Measurements from ENCODE around the gene FBXO48. TPM values are rescaled to one million over a fixed set of nuclear protein-coding genes. Genes with fewer than 3 reads are reported as not detected.

The FBXO48 gene
- total RNA-seq, 1 donor from 2014 or later: 0.81 TPM

DNA sequence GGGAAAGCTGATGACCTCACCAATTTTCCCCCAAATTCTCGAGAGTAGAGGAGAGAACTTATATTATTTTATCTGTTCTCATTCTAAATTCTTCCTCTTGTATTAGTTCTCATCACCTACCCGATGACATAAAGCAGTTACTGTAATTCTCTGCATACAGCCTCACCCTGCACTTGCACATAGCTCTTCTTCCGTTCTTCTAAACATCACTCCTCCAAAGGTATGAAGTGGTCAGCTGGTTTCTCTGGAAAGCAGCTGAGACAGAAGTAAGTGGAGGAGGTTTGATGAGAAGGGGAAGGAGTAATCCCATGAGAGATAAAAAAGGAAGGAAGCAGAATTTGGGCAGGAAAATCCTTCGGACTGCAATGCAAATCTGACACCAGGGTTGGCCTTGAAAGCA lies 39.0 kb downstream of the FBXO48 start:
- H3K27me3 Mint-ChIP-seq (ENCODE audit: unreplicated experiment): no peaks in the 10 kb centered on the region
- no peak for DNase-seq
- no peak overlapping the region for H3K4me3 Mint-ChIP-seq (ENCODE audit: unreplicated experiment)
- TF ChIP-seq, protein P1, sequence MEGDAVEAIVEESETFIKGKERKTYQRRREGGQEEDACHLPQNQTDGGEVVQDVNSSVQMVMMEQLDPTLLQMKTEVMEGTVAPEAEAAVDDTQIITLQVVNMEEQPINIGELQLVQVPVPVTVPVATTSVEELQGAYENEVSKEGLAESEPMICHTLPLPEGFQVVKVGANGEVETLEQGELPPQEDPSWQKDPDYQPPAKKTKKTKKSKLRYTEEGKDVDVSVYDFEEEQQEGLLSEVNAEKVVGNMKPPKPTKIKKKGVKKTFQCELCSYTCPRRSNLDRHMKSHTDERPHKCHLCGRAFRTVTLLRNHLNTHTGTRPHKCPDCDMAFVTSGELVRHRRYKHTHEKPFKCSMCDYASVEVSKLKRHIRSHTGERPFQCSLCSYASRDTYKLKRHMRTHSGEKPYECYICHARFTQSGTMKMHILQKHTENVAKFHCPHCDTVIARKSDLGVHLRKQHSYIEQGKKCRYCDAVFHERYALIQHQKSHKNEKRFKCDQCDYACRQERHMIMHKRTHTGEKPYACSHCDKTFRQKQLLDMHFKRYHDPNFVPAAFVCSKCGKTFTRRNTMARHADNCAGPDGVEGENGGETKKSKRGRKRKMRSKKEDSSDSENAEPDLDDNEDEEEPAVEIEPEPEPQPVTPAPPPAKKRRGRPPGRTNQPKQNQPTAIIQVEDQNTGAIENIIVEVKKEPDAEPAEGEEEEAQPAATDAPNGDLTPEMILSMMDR (IDR thresholded peaks at IDR 0.05; ENCODE audit: partially characterized antibody, unreplicated experiment): no peak
- no peaks in the 10 kb centered on the region for H3K36me3 Mint-ChIP-seq (ENCODE audit: unreplicated experiment)
- H3K4me1 Mint-ChIP-seq (ENCODE audit: low read depth, unreplicated experiment): no peaks in the 10 kb centered on the region
- H3K9me3 Mint-ChIP-seq (ENCODE audit: unreplicated experiment): no peaks in the 10 kb centered on the region
- no peak overlapping the region for H3K27ac Mint-ChIP-seq (ENCODE audit: unreplicated experiment)

DNA sequence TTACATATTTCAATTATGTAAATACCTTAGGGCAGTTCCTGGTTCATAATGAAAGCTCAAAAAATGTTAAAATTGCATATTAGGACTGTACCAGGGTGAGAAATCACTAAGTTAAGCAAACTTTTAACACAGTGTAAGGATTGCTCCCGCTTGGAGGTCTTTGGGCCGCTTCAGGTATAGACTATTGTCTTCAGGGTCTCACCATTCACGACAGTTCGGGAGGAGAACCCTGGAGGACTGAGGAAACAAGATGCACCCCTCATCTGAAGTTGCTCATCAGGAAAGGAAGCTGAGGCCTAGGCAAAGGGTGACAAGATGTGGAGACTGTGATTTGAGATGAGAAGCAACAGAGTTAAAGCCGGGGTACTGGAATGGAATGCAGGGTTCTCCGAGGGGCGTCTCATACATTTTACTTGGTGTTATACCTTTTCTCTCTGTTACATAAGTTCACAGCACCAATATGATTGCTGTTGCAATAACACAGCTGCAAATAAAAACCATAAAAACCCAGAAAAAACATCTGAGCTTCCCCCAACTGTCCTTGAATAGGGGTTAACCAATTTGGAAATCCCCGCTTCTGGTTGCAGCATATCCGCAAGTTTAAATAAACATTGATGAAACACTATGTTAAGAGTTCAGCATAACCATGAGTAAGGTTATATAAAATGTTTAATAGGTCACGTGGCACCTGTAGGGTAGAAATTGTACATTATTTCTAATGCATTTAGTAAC lies 40.1 kb downstream of the FBXO48 start:
- TF ChIP-seq, protein P1 (IDR thresholded peaks at IDR 0.05; ENCODE audit: partially characterized antibody, unreplicated experiment): no peak
- Mint-ChIP-seq H3K27me3 (ENCODE audit: unreplicated experiment) (no peaks in the 10 kb centered on the region), H3K9me3 (ENCODE audit: unreplicated experiment) (no peaks in the 10 kb centered on the region), H3K36me3 (ENCODE audit: unreplicated experiment) (no peaks in the 10 kb centered on the region), H3K27ac (ENCODE audit: unreplicated experiment) (no peak overlapping the region), H3K4me1 (ENCODE audit: low read depth, unreplicated experiment) (no peaks in the 10 kb centered on the region), H3K4me3 (ENCODE audit: unreplicated experiment) (no peak overlapping the region)
- DNase-seq: no peak

DNA sequence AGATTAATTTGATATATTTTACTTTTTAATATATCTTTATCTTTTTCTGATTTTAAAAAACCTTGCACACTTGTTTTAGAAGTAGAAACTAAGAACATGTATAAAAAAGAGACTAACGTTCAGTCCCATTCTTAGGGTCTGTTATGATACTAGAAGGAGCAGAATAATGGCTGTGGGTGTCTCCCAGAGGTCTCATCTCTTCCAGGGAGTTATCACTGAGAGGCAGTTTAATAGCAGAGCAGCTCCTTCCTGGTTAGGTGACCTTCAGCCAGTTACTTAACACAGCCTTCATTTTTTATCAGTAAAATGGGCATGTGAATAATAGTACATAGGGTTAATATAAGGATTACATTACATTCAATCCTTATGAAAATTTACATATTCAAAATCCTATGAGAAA lies 40.6 kb downstream of the FBXO48 start:
- Mint-ChIP-seq H3K4me1 (ENCODE audit: low read depth, unreplicated experiment) (no peaks in the 10 kb centered on the region), H3K4me3 (ENCODE audit: unreplicated experiment) (no peak overlapping the region), H3K9me3 (ENCODE audit: unreplicated experiment) (no peaks in the 10 kb centered on the region), H3K36me3 (ENCODE audit: unreplicated experiment) (no peaks in the 10 kb centered on the region), H3K27me3 (ENCODE audit: unreplicated experiment) (no peaks in the 10 kb centered on the region), H3K27ac (ENCODE audit: unreplicated experiment) (no peak overlapping the region)
- TF ChIP-seq, protein P1 (IDR thresholded peaks at IDR 0.05; ENCODE audit: partially characterized antibody, unreplicated experiment): no peak
- no peak for DNase-seq

DNA sequence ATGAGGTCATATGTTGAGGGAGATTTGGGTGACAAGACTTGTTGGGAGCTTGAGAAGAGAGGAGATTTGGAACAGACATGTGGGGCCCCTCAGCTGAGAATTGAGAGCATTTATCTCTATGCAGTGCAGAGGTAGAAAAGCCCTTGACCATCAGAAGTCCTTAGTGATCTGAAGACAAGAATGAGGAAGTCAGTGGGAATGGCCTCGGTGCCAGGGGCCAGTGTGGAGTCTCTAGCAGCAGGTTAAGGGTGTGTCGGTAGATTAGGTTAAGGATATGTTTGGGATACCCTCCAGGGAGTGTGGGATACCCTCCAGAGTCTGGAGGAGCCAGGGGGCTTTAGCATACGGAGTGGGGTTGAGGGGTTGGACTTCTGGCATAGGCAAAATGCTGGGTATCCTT lies 41.6 kb downstream of the FBXO48 start:
- TF ChIP-seq, protein P1 (IDR thresholded peaks at IDR 0.05; ENCODE audit: partially characterized antibody, unreplicated experiment): no peak
- no peak for DNase-seq
- no peak overlapping the region for H3K4me3 Mint-ChIP-seq (ENCODE audit: unreplicated experiment)
- H3K4me1 Mint-ChIP-seq (ENCODE audit: low read depth, unreplicated experiment): no peaks in the 10 kb centered on the region
- H3K9me3 Mint-ChIP-seq (ENCODE audit: unreplicated experiment): no peaks in the 10 kb centered on the region
- no peaks in the 10 kb centered on the region for H3K36me3 Mint-ChIP-seq (ENCODE audit: unreplicated experiment)
- H3K27me3 Mint-ChIP-seq (ENCODE audit: unreplicated experiment): no peaks in the 10 kb centered on the region
- H3K27ac Mint-ChIP-seq (ENCODE audit: unreplicated experiment): no peak overlapping the region

DNA sequence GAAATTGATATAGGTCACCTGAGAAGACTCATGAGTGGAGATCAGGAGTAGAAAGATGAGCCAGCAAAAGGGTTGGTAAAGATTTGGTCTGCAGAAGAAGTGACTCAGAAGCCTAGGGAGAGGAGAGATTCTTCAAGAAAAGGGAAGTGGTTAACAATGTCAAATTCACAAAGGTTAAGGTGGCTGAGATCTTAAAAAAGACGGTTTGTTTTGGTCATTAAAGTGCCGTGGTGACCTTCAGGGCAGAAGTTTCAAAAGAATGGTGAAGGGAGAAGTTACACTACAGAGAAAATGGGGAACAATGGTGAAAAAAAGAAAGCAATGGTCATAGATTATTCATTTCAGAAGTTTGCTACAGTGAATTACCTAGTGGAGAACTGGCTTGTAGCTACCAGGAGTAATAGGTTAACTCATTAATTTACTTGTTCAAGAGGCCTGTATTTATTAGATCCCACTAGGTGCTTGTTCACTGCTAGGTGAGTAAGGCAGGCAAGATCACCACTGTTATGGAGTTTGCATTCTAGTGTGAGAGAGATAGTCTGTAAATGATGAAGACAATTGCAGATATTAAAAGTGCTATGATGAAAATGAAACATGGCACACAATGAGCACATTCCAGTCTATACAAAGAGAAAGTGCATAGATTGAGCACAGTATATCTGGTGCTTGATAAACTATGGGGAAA lies 43.0 kb downstream of the FBXO48 start:
- DNase-seq: no peak
- H3K9me3 Mint-ChIP-seq (ENCODE audit: unreplicated experiment): no peaks in the 10 kb centered on the region
- H3K27me3 Mint-ChIP-seq (ENCODE audit: unreplicated experiment): no peaks in the 10 kb centered on the region
- no peak overlapping the region for H3K27ac Mint-ChIP-seq (ENCODE audit: unreplicated experiment)
- no peaks in the 10 kb centered on the region for H3K4me1 Mint-ChIP-seq (ENCODE audit: low read depth, unreplicated experiment)
- H3K36me3 Mint-ChIP-seq (ENCODE audit: unreplicated experiment): no peaks in the 10 kb centered on the region
- no peak overlapping the region for H3K4me3 Mint-ChIP-seq (ENCODE audit: unreplicated experiment)
- TF ChIP-seq, protein P1 (IDR thresholded peaks at IDR 0.05; ENCODE audit: partially characterized antibody, unreplicated experiment): no peak

Measured in glutamatergic neuron (in vitro differentiated cells).